Smooth muscle cell (in vitro differentiated cells): ENCODE data around the gene GGTLC3. TPM values are rescaled to one million over a fixed set of nuclear protein-coding genes. Genes with fewer than 3 reads are reported as not detected.
"Not testable (repeated sequence)": the region's sequence is repeated elsewhere in the genome, so short reads cannot be mapped to it uniquely, and the experiment has no call there.

ENCODE experiments used
- DNase-seq: peaks from one replicate; lab custom pipeline; 2025; ENCODE audit not compliant: unreplicated experiment; lab: John Stamatoyannopoulos, UW
- H2AFZ ChIP-seq: fragments of 200-600 bp; sonication (generic); 2 replicates; pipeline ENCODE4 v1.6.0; 2016; ENCODE audit warnings: antibody characterized with exemption, low read depth, mild to moderate bottlenecking
- H3F3A ChIP-seq: fragments of 200-600 bp; sonication (generic); 2 replicates; pipeline ENCODE4 v1.6.0; 2017; ENCODE audit warnings: antibody characterized with exemption, low read depth
- H3K27ac ChIP-seq: fragments of 200-600 bp; sonication (generic); 2 replicates; pipeline ENCODE4 v1.5.1; 2016; ENCODE audit warnings: low read depth, mild to moderate bottlenecking
- H3K27me3 ChIP-seq: fragments of 200-600 bp; sonication (generic); 2 replicates; pipeline ENCODE4 v1.6.1; 2016; ENCODE audit warnings: low read depth, mild to moderate bottlenecking
- H3K36me3 ChIP-seq: fragments of 200-600 bp; sonication (generic); 2 replicates; pipeline ENCODE4 v1.5.1; 2016; ENCODE audit warnings: low read depth
- H3K4me1 ChIP-seq: fragments of 200-600 bp; sonication (generic); 2 replicates; pipeline ENCODE4 v1.5.1; 2016; ENCODE audit warnings: low read depth
- H3K4me2 ChIP-seq: fragments of 200-600 bp; sonication (generic); 2 replicates; pipeline ENCODE4 v1.6.0; 2016; ENCODE audit warnings: mild to moderate bottlenecking
- H3K4me3 ChIP-seq: fragments of 200-600 bp; sonication (generic); 2 replicates; pipeline ENCODE4 v1.5.1; 2016; ENCODE audit warnings: mild to moderate bottlenecking
- H3K79me2 ChIP-seq: fragments of 200-600 bp; sonication (generic); 2 replicates; pipeline ENCODE4 v1.6.0; 2016; ENCODE audit warnings: low read depth, mild to moderate bottlenecking
- H3K9ac ChIP-seq: fragments of 200-600 bp; sonication (generic); 2 replicates; pipeline ENCODE4 v1.6.0; 2016; ENCODE audit warnings: low read depth
- H3K9me3 ChIP-seq: fragments of 200-600 bp; sonication (generic); replicated peaks from 2 replicates; pipeline ENCODE4 v1.5.1; 2016; ENCODE audit warnings: low read depth
- H4K20me1 ChIP-seq: fragments of 200-600 bp; sonication (generic); 2 replicates; pipeline ENCODE4 v1.6.0; 2016; ENCODE audit warnings: low read depth
- WGBS: methylation state at CpG from one replicate; pipeline ENCODE4 v1.1.7; 2016; ENCODE audit warnings: low lambda C conversion rate; 5-methylcytosine and 5-hydroxymethylcytosine counted together
- polyA plus RNA-seq: library from polyadenylated mRNA; unstranded; fragments of >200 nt; fragmentation: Nextera tagmentation; extraction: Ambion mirVana; gene quantifications from 2 replicates; pipeline ENCODE4 v1.2.1, GENCODE V29; 2016
- total RNA-seq: library from RNA; depleted of rRNA; stranded (reverse); fragments of >200 nt; gene quantifications from 2 replicates; pipeline ENCODE4 v1.2.3, GENCODE V29; 2014

GGTLC3 gene
- total RNA-seq = not detected in 2 replicates
- not detected in 2 replicates for polyA plus RNA-seq

GRCh38 chr22:18518061-18518460 lies at the start of gene GGTLC3:
TSS of gene GGTLC3 (minus strand) at chr22:18518161. CDS start at chr22:18517897, 264 bp downstream.
- H3K79me2 ChIP-seq, DNase-seq, H4K20me1 ChIP-seq, H3K4me1 ChIP-seq, H3F3A ChIP-seq, H3K9me3 ChIP-seq, H3K36me3 ChIP-seq, H3K4me3 ChIP-seq, H3K27me3 ChIP-seq, H3K4me2 ChIP-seq, H2AFZ ChIP-seq, H3K27ac ChIP-seq, H3K9ac ChIP-seq: not testable (repeated sequence)
- WGBS = no CpG with 5 or more reads among the region's 5 CpGs

DNA sequence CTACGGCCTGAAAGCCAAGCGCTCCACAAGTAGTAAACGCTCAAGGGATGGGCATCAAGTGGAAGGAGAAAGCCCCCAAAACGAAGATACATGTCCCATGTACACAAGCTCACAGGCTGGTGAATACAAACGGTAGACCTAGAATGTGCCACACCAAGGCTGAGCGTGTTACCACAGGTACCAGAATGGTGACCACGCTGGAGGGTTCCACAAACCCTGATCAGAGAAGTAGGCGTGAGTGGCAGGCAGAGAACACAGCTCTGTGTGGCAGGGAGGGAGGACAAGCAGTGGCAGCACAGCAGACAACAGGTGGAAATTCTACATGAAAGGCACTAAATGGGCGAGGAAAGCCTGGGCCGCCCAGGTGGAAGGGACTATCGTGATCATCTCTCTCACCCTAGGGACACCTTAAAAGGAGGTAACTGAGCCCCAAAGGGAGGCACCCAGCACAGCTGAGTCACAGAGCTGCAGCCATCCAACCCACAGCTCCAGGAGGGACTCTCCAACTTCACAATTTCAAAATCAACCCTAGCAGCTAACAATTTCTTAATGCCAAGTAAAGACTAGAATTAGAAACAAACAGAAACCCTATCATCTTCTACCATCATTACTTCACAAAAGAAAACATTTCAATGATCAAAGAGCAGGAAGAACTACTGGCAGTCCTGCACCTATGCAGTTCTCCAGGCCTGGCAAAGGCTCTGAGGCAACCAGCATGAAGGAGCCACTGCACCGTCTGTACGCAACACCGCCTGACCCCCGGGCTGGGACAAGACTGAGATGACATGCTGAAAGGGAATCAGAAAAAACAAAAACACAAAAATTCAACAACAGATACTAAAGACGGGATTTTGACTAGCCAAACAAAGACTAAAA lies 42.4 kb upstream of the GGTLC3 start:
- not testable (repeated sequence) for H3K4me3 ChIP-seq, H2AFZ ChIP-seq, DNase-seq, H3K4me2 ChIP-seq, H3F3A ChIP-seq, H3K9ac ChIP-seq, H3K9me3 ChIP-seq, H3K27ac ChIP-seq, H3K27me3 ChIP-seq, H3K4me1 ChIP-seq, H4K20me1 ChIP-seq, H3K36me3 ChIP-seq, H3K79me2 ChIP-seq
- WGBS = no CpG with 5 or more reads among the region's 16 CpGs

GRCh38 chr22:18558939-18559338 lies 41.0 kb upstream of the GGTLC3 start:
- no CpG with 5 or more reads among the region's 6 CpGs for WGBS
- H3K27ac ChIP-seq, H3F3A ChIP-seq, DNase-seq, H3K4me3 ChIP-seq, H3K9ac ChIP-seq, H3K4me1 ChIP-seq, H3K79me2 ChIP-seq, H3K9me3 ChIP-seq, H3K36me3 ChIP-seq, H2AFZ ChIP-seq, H4K20me1 ChIP-seq, H3K27me3 ChIP-seq, H3K4me2 ChIP-seq: not testable (repeated sequence)

GRCh38 chr22:18558516-18558915 lies 40.6 kb upstream of the GGTLC3 start:
- not testable (repeated sequence) for H2AFZ ChIP-seq, H3K9me3 ChIP-seq, H3F3A ChIP-seq, H4K20me1 ChIP-seq, H3K79me2 ChIP-seq, H3K27ac ChIP-seq, H3K36me3 ChIP-seq, H3K27me3 ChIP-seq, H3K4me1 ChIP-seq, H3K4me2 ChIP-seq, H3K9ac ChIP-seq, DNase-seq, H3K4me3 ChIP-seq
- WGBS = no CpG with 5 or more reads among the region's 4 CpGs

GRCh38 chr22:18554280-18555256 lies 36.6 kb upstream of the GGTLC3 start:
- not testable (repeated sequence) for H3K4me1 ChIP-seq, H4K20me1 ChIP-seq, H3K9ac ChIP-seq, H2AFZ ChIP-seq, H3K4me2 ChIP-seq, H3K9me3 ChIP-seq, H3F3A ChIP-seq, H3K79me2 ChIP-seq, H3K36me3 ChIP-seq, H3K4me3 ChIP-seq, DNase-seq, H3K27ac ChIP-seq, H3K27me3 ChIP-seq
- no CpG with 5 or more reads among the region's 22 CpGs for WGBS

DNA sequence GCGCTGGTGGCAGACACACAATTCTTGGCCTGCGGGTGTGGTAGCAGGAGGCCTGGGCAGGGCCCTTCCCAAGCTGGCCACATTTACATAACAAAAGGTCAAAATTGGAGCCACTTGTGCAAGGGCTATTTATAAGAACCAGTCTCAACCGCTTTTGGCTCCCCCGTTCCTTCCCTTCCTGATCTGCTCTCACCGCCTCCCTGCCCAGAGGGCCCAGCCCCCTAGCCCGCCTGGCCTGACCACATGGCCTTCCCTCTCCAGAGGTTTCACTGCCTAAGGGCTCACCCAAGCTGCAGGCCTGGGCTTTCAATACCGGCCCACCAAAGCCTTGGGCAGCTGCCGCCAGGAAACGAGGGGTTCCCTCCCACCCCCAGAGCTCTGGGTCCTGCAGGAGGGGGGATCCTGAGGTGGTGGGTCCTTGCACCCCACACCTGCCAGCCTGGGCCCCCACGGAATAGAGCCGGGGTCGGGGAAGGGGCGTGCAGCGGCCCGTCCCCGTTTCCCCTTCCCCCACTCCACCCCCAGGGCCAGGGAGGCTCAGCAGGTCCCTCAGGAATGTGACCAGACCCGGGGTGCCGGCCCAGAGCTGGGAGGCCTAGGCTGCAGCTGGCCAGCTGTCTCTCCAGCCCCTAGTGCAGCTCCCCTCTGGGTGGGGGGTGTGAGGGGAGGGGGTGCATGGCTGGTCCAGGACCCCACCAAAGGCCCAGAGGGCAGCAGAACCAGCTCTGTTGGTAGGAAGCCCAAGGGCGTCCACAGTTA lies 35.1 kb upstream of the GGTLC3 start:
- H3K79me2 ChIP-seq, H3K9me3 ChIP-seq, H2AFZ ChIP-seq, H3K4me1 ChIP-seq, H3K4me3 ChIP-seq, H3K27ac ChIP-seq, H4K20me1 ChIP-seq, H3K36me3 ChIP-seq, H3K4me2 ChIP-seq, H3K27me3 ChIP-seq, DNase-seq, H3K9ac ChIP-seq, H3F3A ChIP-seq: not testable (repeated sequence)
- no CpG with 5 or more reads among the region's 19 CpGs for WGBS

DNA sequence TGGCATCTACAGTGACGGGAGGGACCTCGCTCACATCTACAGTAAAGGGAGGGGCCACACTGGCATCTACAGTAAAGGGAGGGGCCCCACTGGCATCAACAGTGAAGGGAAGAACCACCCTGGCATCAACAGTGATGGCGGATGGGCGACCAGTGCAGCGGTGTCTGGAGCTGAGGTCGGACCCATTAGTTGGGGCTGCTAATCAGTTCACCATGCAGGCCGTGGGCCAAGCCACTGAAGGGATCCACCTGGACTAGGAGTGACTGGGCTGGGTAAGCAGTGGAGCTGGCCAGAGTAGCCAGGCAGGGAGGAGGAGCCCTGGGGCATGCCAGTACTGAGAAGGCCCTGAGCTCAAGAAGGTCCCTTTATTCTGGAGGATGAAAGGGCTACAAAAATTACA lies 33.1 kb upstream of the GGTLC3 start:
- not testable (repeated sequence) for H3K79me2 ChIP-seq, H3F3A ChIP-seq, DNase-seq, H3K4me2 ChIP-seq, H2AFZ ChIP-seq, H3K4me3 ChIP-seq, H3K9me3 ChIP-seq, H3K27me3 ChIP-seq, H3K9ac ChIP-seq, H3K36me3 ChIP-seq, H3K4me1 ChIP-seq, H3K27ac ChIP-seq, H4K20me1 ChIP-seq
- WGBS = 100% methylated on average over 2 of the region's 7 CpGs
